K562 (cell line): ENCODE data around the gene CSNK1G1. TPM values are rescaled to one million over a fixed set of nuclear protein-coding genes. Genes with fewer than 3 reads are reported as not detected.

Experiments used
- E2F4 ChIP-seq: sonication (generic); formaldehyde crosslinking; IDR thresholded peaks from 2 replicates; pipeline ENCODE4 v1.8.0; 2022; ENCODE audit warnings: mild to moderate bottlenecking, low read depth, missing genetic modification reagents
- ETV5 ChIP-seq: sonication (generic); formaldehyde crosslinking; IDR thresholded peaks from 2 replicates; pipeline ENCODE4 v1.4.0; 2020; ENCODE audit warnings: low read depth, mild to moderate bottlenecking, missing genetic modification reagents
- GTF2E2 ChIP-seq: fragments of 200-800 bp; sonication (Bioruptor generic); IDR thresholded peaks from 2 replicates; pipeline ENCODE4 v1.6.1; 2016; ENCODE audit warnings: missing genetic modification characterization, missing compliant biosample characterization
- HMBOX1 ChIP-seq: sonication (generic); IDR thresholded peaks from 2 replicates; pipeline ENCODE4 v1.6.1; 2016
- KDM5B ChIP-seq: fragments of 200-600 bp; sonication (generic); IDR thresholded peaks from 2 replicates; pipeline ENCODE4 v1.6.1; 2012; ENCODE audit warnings: low read depth, mild to moderate bottlenecking, moderate library complexity, low read length, control low read depth, inconsistent platforms; ENCODE audit not compliant: insufficient replicate concordance
- KLF10 ChIP-seq: fragments of 250-450 bp; sonication (Bioruptor Pico); IDR thresholded peaks from 2 replicates; pipeline ENCODE4 v1.6.1; 2021; ENCODE audit warnings: matching md5 sums
- KLF13 ChIP-seq: fragments of 450-650 bp; IDR thresholded peaks from 2 replicates; pipeline ENCODE4 v1.6.1; 2016; ENCODE audit warnings: missing genetic modification characterization, low read depth, mild to moderate bottlenecking, missing compliant biosample characterization, moderate library complexity, borderline replicate concordance
- NCOA2 ChIP-seq, 2 experiments: fragments of 450-650 bp; IDR thresholded peaks; 2 replicates each; pipeline ENCODE4 v1.6.1; 2018; ENCODE audit warnings: mild to moderate bottlenecking in 2 of 2, moderate library complexity in 1 of 2; ENCODE audit not compliant: partially characterized antibody in 2 of 2
- NFIC ChIP-seq: fragments of 450-650 bp; IDR thresholded peaks from 2 replicates; pipeline ENCODE4 v1.6.1; 2017; ENCODE audit warnings: mild to moderate bottlenecking, inconsistent platforms
- NONO ChIP-seq, 2 experiments: fragments of 200-400 bp in 1 of 2; fragments of 450-650 bp in 1 of 2; formaldehyde crosslinking in 1 of 2; IDR thresholded peaks; 2 replicates each; pipeline ENCODE4 v1.6.1; 2017; ENCODE audit warnings: low read depth in 2 of 2, mild to moderate bottlenecking in 2 of 2, moderate library complexity in 2 of 2, low read length in 1 of 2
- PML ChIP-seq: IDR thresholded peaks from 2 replicates; pipeline ENCODE4 v1.6.1; 2012; ENCODE audit warnings: low read length, inconsistent platforms
- POLR2A ChIP-seq: fragments of 450-650 bp; conservative IDR thresholded peaks from 2 replicates; pipeline ENCODE4 v1.6.1; 2016
- PTBP1 ChIP-seq: fragments of 200-400 bp; formaldehyde crosslinking; IDR thresholded peaks from 2 replicates; pipeline ENCODE4 v1.6.1; 2017; ENCODE audit warnings: low read depth, low read length
- RAD21 ChIP-seq, 2 experiments: fragments of 250-450 bp in 1 of 2; fragments of 450-650 bp in 1 of 2; sonication (Bioruptor Pico) in 1 of 2; formaldehyde crosslinking in 1 of 2; IDR thresholded peaks in 1 of 2; conservative IDR thresholded peaks in 1 of 2; 2 replicates each; pipeline versions ENCODE4 v1.4.0 to v1.8.0; 2020 to 2022; ENCODE audit warnings: mild to moderate bottlenecking in 2 of 2, moderate library complexity in 1 of 2
- SAFB2 ChIP-seq: fragments of 200-400 bp; formaldehyde crosslinking; IDR thresholded peaks from 2 replicates; pipeline ENCODE4 v1.6.1; 2018; ENCODE audit warnings: borderline replicate concordance, low read length, low read depth, moderate library complexity; ENCODE audit not compliant: severe bottlenecking
- USF2 ChIP-seq: sonication (generic); formaldehyde crosslinking; IDR thresholded peaks from 2 replicates; pipeline ENCODE4 v1.5.0; 2020; ENCODE audit warnings: missing genetic modification reagents
- ZBTB9 ChIP-seq: fragments of 450-650 bp; formaldehyde crosslinking; IDR thresholded peaks from 2 replicates; pipeline ENCODE4 v1.4.0; 2020; ENCODE audit warnings: mild to moderate bottlenecking, moderate library complexity
- ZFP91 ChIP-seq: sonication (generic); formaldehyde crosslinking; IDR thresholded peaks from 2 replicates; pipeline ENCODE4 v1.8.0; 2022; ENCODE audit warnings: mild to moderate bottlenecking, missing genetic modification reagents
- ZNF24 ChIP-seq: fragments of 450-650 bp; IDR thresholded peaks from 2 replicates; pipeline ENCODE4 v1.6.1; 2016
- ZNF408 ChIP-seq: fragments of 250-450 bp; sonication (Bioruptor Pico); IDR thresholded peaks from 2 replicates; pipeline ENCODE4 v1.4.0; 2020; ENCODE audit warnings: low read depth, mild to moderate bottlenecking, moderate library complexity
- ZZZ3 ChIP-seq: fragments of 450-650 bp; IDR thresholded peaks from 2 replicates; pipeline ENCODE4 v1.6.1; 2016; ENCODE audit warnings: antibody characterized with exemption, mild to moderate bottlenecking, moderate library complexity
- polyA plus RNA-seq, 8 experiments: library from polyadenylated mRNA; depleted of rRNA in 4 of 8; stranded (reverse) in 5 of 8; unstranded in 3 of 8; fragments of >200 nt; fragmentation: Nextera tagmentation in 2 of 8; fragmentation: Illumina TruSeq in 1 of 8; extraction: Ambion mirVana in 2 of 8; extraction: Trizol in 1 of 8; gene quantifications; 2 replicates each; pipeline versions ENCODE4 v1.2.1 to v1.2.3, GENCODE V29; 2011 to 2014; ENCODE audit warnings: inconsistent platforms in 1 of 8, missing spikeins in 1 of 8
- total RNA-seq, 7 experiments: library from RNA; depleted of rRNA in 6 of 7; stranded (reverse); fragments of >200 nt in 6 of 7; fragmentation: Illumina TruSeq in 2 of 7; extraction: Trizol in 2 of 7; gene quantifications; 2 replicates each; pipeline versions ENCODE4 v1.2.1 to v1.2.3, GENCODE V29; 2011 to 2021; ENCODE audit warnings: low replicate concordance in 1 of 7

Gene CSNK1G1
- total and polyA plus RNA-seq, 9 of the 15 experiments (the other 6 are each of a cell fraction or from before 2014, with no cell fraction given) = 4.5 to 18.5 (median 9.5) TPM

GRCh38 chr15:64381000-64381751 lies 25.2 kb upstream of the CSNK1G1 start, which contains the start of gene PCLAF (continued):
- TF ChIP-seq NCOA2 (IDR thresholded peaks at IDR 0.05; ENCODE audit: partially characterized antibody in 2 of 2) = no peak
- TF ChIP-seq POLR2A = peak; percentile 97
- 0 out of 2 replicates have a peak, but pooled peaks have one; percentile 19 for TF ChIP-seq NFIC
- peak; percentile 51; the same call in 1 of the 2 replicates for TF ChIP-seq ETV5
- TF ChIP-seq E2F4 = peak; percentile 98
- 0 out of 2 replicates have a peak, but pooled peaks have one; percentile 61 for TF ChIP-seq ZZZ3
- TF ChIP-seq KDM5B = peak; percentile 98
- no peak for TF ChIP-seq ZBTB9 (CRISPR knock-in tag)
- TF ChIP-seq PML = peak; percentile 92
- TF ChIP-seq SAFB2 = no peak
- TF ChIP-seq ZNF408 (CRISPR knock-in tag) = no peak
- peak in 1 of 2 experiments; percentile 49; a peak in 2 of 4 replicates for TF ChIP-seq RAD21 (CRISPR knock-in tag; conservative IDR thresholded peaks at IDR 0.05 in 1 of 2, IDR thresholded peaks at IDR 0.05 in 1 of 2)
- no peak; the same call in none of the 2 replicates for TF ChIP-seq HMBOX1
- no peak for TF ChIP-seq USF2 (CRISPR knock-in tag)
- no peak for TF ChIP-seq ZFP91 (CRISPR knock-in tag)
- no peak for TF ChIP-seq KLF10 (CRISPR knock-in tag)
- 0 out of 2 replicates have a peak, but pooled peaks have one; percentile 13 for TF ChIP-seq KLF13
- TF ChIP-seq NONO (IDR thresholded peaks at IDR 0.05; ENCODE audit: low read depth in 2 of 2, low read length in 1 of 2) = peak in 1 of 2 experiments; percentile 35; a peak in 1 of 4 replicates
- peak; percentile 33; the same call in 1 of the 2 replicates for TF ChIP-seq GTF2E2 (tag)
- no peak for TF ChIP-seq ZNF24
- TF ChIP-seq PTBP1 = peak; percentile 63; the same call in 1 of the 2 replicates
